K562 (cell line): ENCODE measurements around the gene ADARB2. TPM values are rescaled to one million over a fixed set of nuclear protein-coding genes. Genes with fewer than 3 reads are reported as not detected.

Experiments used
- ATAC-seq: fragments of 200-7000 bp; cut with Tn5 transposase; 3 replicates; pipeline ENCODE4 v1.9.1; 2020; ENCODE audit warnings: moderate library complexity
- BruUV-seq: library from RNA; stranded (reverse); fragments of 400-500 nt; replicated peaks from 2 replicates; lab custom pipeline; 2021; lab: Mats Ljungman, UMichigan
- CTCF ChIA-PET: fragments of 300-600 bp; formaldehyde crosslinking; extraction: SDS; loops from one replicate; lab custom pipeline; 2021; ENCODE audit warnings: low intra/inter-chr PET ratio; lab: Yijun Ruan, JAX
- POLR2A ChIA-PET: fragments of 300-600, 350-650 bp; sonication (Branson Sonifier 250); formaldehyde crosslinking; extraction: SDS; loops from one replicate; lab custom pipeline; 2021; ENCODE audit warnings: antibody characterized with exemption, inconsistent platforms; lab: Yijun Ruan, JAX
- DNase-seq, 4 experiments: peaks; one replicate each; pipeline versions ENCODE4 v3.0.0 to v3.0.0-alpha.2; 2011 to 2018; ENCODE audit warnings: low spot score in 3 of 4, mixed read lengths in 3 of 4; ENCODE audit errors: extremely low read depth in 1 of 4
- FAIRE-seq: peaks from 2 replicates; lab custom pipeline; 2011; peaks lifted over from hg19 to GRCh38; lab: Jason Lieb, UNC
- H2AFZ ChIP-seq: 2 replicates; pipeline ENCODE4 v1.6.0; 2011; ENCODE audit warnings: low read depth, low read length, control low read depth, inconsistent platforms
- H3K27ac ChIP-seq: fragments of 200-600 bp; 3 replicates; pipeline ENCODE4 v1.8.0; 2011; ENCODE audit warnings: low read depth, mild to moderate bottlenecking, control low read depth, inconsistent platforms, low read length, moderate library complexity, mixed read lengths; ENCODE audit errors: extremely low read depth
- H3K27me3 ChIP-seq, 2 experiments: fragments of 300-600 bp in 1 of 2; 2 replicates in 1 of 2; 3 replicates in 1 of 2; pipeline versions ENCODE4 v1.6.0 to v1.8.0; 2011; ENCODE audit warnings: inconsistent platforms in 2 of 2, low read length in 2 of 2, mild to moderate bottlenecking in 1 of 2, mixed read lengths in 1 of 2, moderate library complexity in 1 of 2; ENCODE audit not compliant: control insufficient read depth in 2 of 2, insufficient read depth in 2 of 2
- H3K36me3 ChIP-seq: fragments of 300-600 bp; 3 replicates; pipeline ENCODE4 v1.8.0; 2011; ENCODE audit warnings: mild to moderate bottlenecking, low read length, inconsistent platforms; ENCODE audit not compliant: control insufficient read depth, insufficient read depth
- H3K4me1 ChIP-seq, 2 experiments: fragments of 200-600 bp in 1 of 2; replicated peaks in 1 of 2; 2 replicates in 1 of 2; 3 replicates in 1 of 2; pipeline versions ENCODE4 v1.5.1 to v1.8.0; 2011; ENCODE audit warnings: inconsistent platforms in 2 of 2, low read length in 2 of 2, mild to moderate bottlenecking in 1 of 2, mixed read lengths in 1 of 2, moderate library complexity in 1 of 2; ENCODE audit not compliant: control insufficient read depth in 2 of 2, insufficient read depth in 2 of 2
- H3K4me2 ChIP-seq: 2 replicates; pipeline ENCODE4 v1.6.1; 2011; ENCODE audit warnings: low read length, control low read depth, inconsistent platforms, mixed read lengths; ENCODE audit not compliant: insufficient read depth
- H3K4me3 ChIP-seq: fragments of 200-600 bp; sonication (generic), shearing (Covaris generic); 2 replicates; pipeline ENCODE4 v1.5.1; 2016; ENCODE audit warnings: control low read depth, inconsistent platforms
- H3K79me2 ChIP-seq: fragments of 200-600 bp; 3 replicates; pipeline ENCODE4 v1.8.0; 2011; ENCODE audit warnings: low read length, inconsistent platforms; ENCODE audit not compliant: control insufficient read depth, insufficient read depth
- H3K9ac ChIP-seq, 2 experiments: 2 replicates each; pipeline versions ENCODE4 v1.6.0 to v1.6.1; 2011; ENCODE audit warnings: low read depth in 2 of 2, low read length in 2 of 2, control low read depth in 1 of 2, inconsistent platforms in 1 of 2, mild to moderate bottlenecking in 1 of 2, mixed read lengths in 1 of 2; ENCODE audit not compliant: insufficient read depth in 1 of 2
- H3K9me1 ChIP-seq: one replicate; pipeline ENCODE4 v1.6.0; 2011; ENCODE audit warnings: inconsistent platforms, mild to moderate bottlenecking, low read length, moderate library complexity; ENCODE audit not compliant: control insufficient read depth, insufficient read depth
- H3K9me3 ChIP-seq: replicated peaks from 2 replicates; pipeline ENCODE4 v1.5.1; 2011; ENCODE audit warnings: low read depth, low read length, inconsistent platforms; ENCODE audit not compliant: control insufficient read depth, insufficient read depth
- H4K20me1 ChIP-seq: replicated peaks from 2 replicates; pipeline ENCODE4 v1.6.1; 2011; ENCODE audit warnings: low read length, inconsistent platforms, mixed read lengths; ENCODE audit not compliant: control insufficient read depth, insufficient read depth
- ATF7 ChIP-seq: fragments of 450-650 bp; IDR thresholded peaks from 2 replicates; pipeline ENCODE4 v1.7.1; 2014; ENCODE audit warnings: mild to moderate bottlenecking, moderate library complexity
- CBX5 ChIP-seq: IDR thresholded peaks from 2 replicates; pipeline ENCODE4 v1.6.1; 2014; ENCODE audit warnings: low read depth, borderline replicate concordance
- ETV6 ChIP-seq, 3 experiments: fragments of 150-350 bp in 1 of 3; sonication (generic) in 1 of 3; formaldehyde crosslinking in 1 of 3; IDR thresholded peaks; 2 replicates each; pipeline versions ENCODE4 v1.6.1 to v1.8.0; 2014 to 2022; ENCODE audit warnings: borderline replicate concordance in 2 of 3, low read depth in 2 of 3, antibody characterized with exemption in 1 of 3, low read length in 1 of 3, mild to moderate bottlenecking in 1 of 3, missing genetic modification reagents in 1 of 3
- FOXM1 ChIP-seq, 2 experiments: fragments of 450-650 bp in 1 of 2; sonication (generic) in 1 of 2; formaldehyde crosslinking in 1 of 2; IDR thresholded peaks; 2 replicates each; pipeline versions ENCODE4 v1.6.1 to v1.9.0; 2017 to 2022; ENCODE audit warnings: low read depth in 2 of 2, mild to moderate bottlenecking in 2 of 2, missing genetic modification reagents in 1 of 2, moderate library complexity in 1 of 2
- GABPA ChIP-seq: fragments of 200-800 bp; sonication (Bioruptor generic); conservative IDR thresholded peaks from 2 replicates; pipeline ENCODE4 v1.6.1; 2016; ENCODE audit warnings: low read depth, missing genetic modification characterization, missing compliant biosample characterization
- GTF2F1 ChIP-seq: IDR thresholded peaks from 2 replicates; pipeline ENCODE4 v1.6.1; 2011; ENCODE audit warnings: low read depth, low read length, improper control_type of control experiment
- HLTF ChIP-seq: fragments of 450-650 bp; IDR thresholded peaks from 2 replicates; pipeline ENCODE4 v1.6.1; 2016
- KDM2B ChIP-seq: fragments of 250-450 bp; sonication (Bioruptor Pico); IDR thresholded peaks from 2 replicates; pipeline ENCODE4 v1.8.0; 2021; ENCODE audit warnings: mild to moderate bottlenecking, moderate library complexity
- L3MBTL2 ChIP-seq: fragments of 450-650 bp; IDR thresholded peaks from 2 replicates; pipeline ENCODE4 v1.6.1; 2016; ENCODE audit warnings: mild to moderate bottlenecking, moderate library complexity
- MXI1 ChIP-seq: IDR thresholded peaks from 2 replicates; pipeline ENCODE4 v1.6.1; 2011; ENCODE audit warnings: low read depth, mild to moderate bottlenecking, improper control_type of control experiment, low read length
- SMARCA4 ChIP-seq: fragments of 450-650 bp; IDR thresholded peaks from 2 replicates; pipeline ENCODE4 v1.6.1; 2016
- TEAD4 ChIP-seq, 2 experiments: sonication (generic) in 1 of 2; formaldehyde crosslinking in 1 of 2; IDR thresholded peaks; 2 replicates each; pipeline versions ENCODE4 v1.6.1 to v1.8.0; 2012 to 2022; ENCODE audit warnings: borderline replicate concordance in 1 of 2, inconsistent platforms in 1 of 2, low read length in 1 of 2, mild to moderate bottlenecking in 1 of 2, missing genetic modification reagents in 1 of 2
- ZNF584 ChIP-seq: fragments of 200-800 bp; sonication (Bioruptor generic); IDR thresholded peaks from 2 replicates; pipeline ENCODE4 v1.6.1; 2016; ENCODE audit warnings: low read depth, mild to moderate bottlenecking, missing genetic modification characterization, missing compliant biosample characterization
- ZNF644 ChIP-seq: fragments of 200-800 bp; sonication (Bioruptor generic); IDR thresholded peaks from 2 replicates; pipeline ENCODE4 v1.6.1; 2016; ENCODE audit warnings: low read depth, missing genetic modification characterization, missing compliant biosample characterization
- ZNF764 ChIP-seq: fragments of 250-450 bp; sonication (Bioruptor Pico); IDR thresholded peaks from 2 replicates; pipeline ENCODE4 v1.4.0; 2020; ENCODE audit warnings: low read depth, mild to moderate bottlenecking, moderate library complexity
- WGBS: fragments of 100-300 bp; shearing (Covaris generic); methylation state at CpG from one replicate; pipeline ENCODE4 v1.1.6; 2016; ENCODE audit warnings: low coverage, mixed read lengths; ENCODE audit not compliant: insufficient coverage; ENCODE audit errors: missing lambda C conversion rate; 5-methylcytosine and 5-hydroxymethylcytosine counted together
- in situ Hi-C: fragments of 300-500 bp; cut with MboI; formaldehyde crosslinking; loops from 4 replicates; pipeline ENCODE4 v1.15.0; 2018; ENCODE audit warnings: inconsistent platforms, mixed read lengths
- intact Hi-C: fragments of 100-400 bp; cut with micrococcal nuclease; formaldehyde crosslinking; loops from 2 replicates; pipeline ENCODE4 v1.14.2; 2022
- polyA plus RNA-seq, 8 experiments: library from polyadenylated mRNA; depleted of rRNA in 4 of 8; stranded (reverse) in 5 of 8; unstranded in 3 of 8; fragments of >200 nt; fragmentation: Nextera tagmentation in 2 of 8; fragmentation: Illumina TruSeq in 1 of 8; extraction: Ambion mirVana in 2 of 8; extraction: Trizol in 1 of 8; gene quantifications; 2 replicates each; pipeline versions ENCODE4 v1.2.1 to v1.2.3, GENCODE V29; 2011 to 2014; ENCODE audit warnings: inconsistent platforms in 1 of 8, missing spikeins in 1 of 8
- total RNA-seq, 7 experiments: library from RNA; depleted of rRNA in 6 of 7; stranded (reverse); fragments of >200 nt in 6 of 7; fragmentation: Illumina TruSeq in 2 of 7; extraction: Trizol in 2 of 7; gene quantifications; 2 replicates each; pipeline versions ENCODE4 v1.2.1 to v1.2.3, GENCODE V29; 2011 to 2021; ENCODE audit warnings: low replicate concordance in 1 of 7
- TF ChIP-seq, protein P1 (sequence below): IDR thresholded peaks from 2 replicates; pipeline ENCODE4 v1.6.1; 2016; ENCODE audit warnings: missing genetic modification characterization, missing compliant biosample characterization
- TF ChIP-seq, protein P2 (sequence below): fragments of 250-450 bp; sonication (Bioruptor Pico); IDR thresholded peaks from 2 replicates; pipeline ENCODE4 v1.4.0; 2020; ENCODE audit warnings: borderline replicate concordance
- TF ChIP-seq, protein P3 (sequence below): fragments of 450-650 bp; formaldehyde crosslinking; IDR thresholded peaks from 2 replicates; pipeline ENCODE4 v1.4.0; 2022; ENCODE audit warnings: missing genetic modification characterization

Gene ADARB2
- total and polyA plus RNA-seq, 9 of the 15 experiments (the other 6 are each of a cell fraction or from before 2014, with no cell fraction given) = not detected

- in situ Hi-C loops = no loop called here
- Histone ChIP-seq H3K4me2 (no peak overlapping the region), H3K79me2 (no peaks in the 10 kb centered on the region), H3K27me3 (peaks cover 17 to 78% of the 10 kb centered on the region in 2 experiments), H3K9ac (no peak overlapping the region), H2AFZ (no peak overlapping the region), H3K9me1 (no peaks in the 10 kb centered on the region), H3K36me3 (no peaks in the 10 kb centered on the region), H3K9me3 (no peaks in the 10 kb centered on the region), H4K20me1 (0 out of 2 replicates have a peak, but pooled peaks cover 6% of the 10 kb centered on the region), H3K27ac (no peak overlapping the region), H3K4me1 (peaks cover 0 to 4% of the 10 kb centered on the region in 2 experiments; a peak in 2 of 5 replicates), H3K4me3 (no peak overlapping the region)
- DNase-seq (no peak), ATAC-seq (no peak), FAIRE-seq (no peak)
- BruUV-seq = no TSS peak
- intact Hi-C loops = no loop called here
- no peak for TF ChIP-seq HLTF
- TF ChIP-seq L3MBTL2 = no peak
- TF ChIP-seq, protein P1, sequence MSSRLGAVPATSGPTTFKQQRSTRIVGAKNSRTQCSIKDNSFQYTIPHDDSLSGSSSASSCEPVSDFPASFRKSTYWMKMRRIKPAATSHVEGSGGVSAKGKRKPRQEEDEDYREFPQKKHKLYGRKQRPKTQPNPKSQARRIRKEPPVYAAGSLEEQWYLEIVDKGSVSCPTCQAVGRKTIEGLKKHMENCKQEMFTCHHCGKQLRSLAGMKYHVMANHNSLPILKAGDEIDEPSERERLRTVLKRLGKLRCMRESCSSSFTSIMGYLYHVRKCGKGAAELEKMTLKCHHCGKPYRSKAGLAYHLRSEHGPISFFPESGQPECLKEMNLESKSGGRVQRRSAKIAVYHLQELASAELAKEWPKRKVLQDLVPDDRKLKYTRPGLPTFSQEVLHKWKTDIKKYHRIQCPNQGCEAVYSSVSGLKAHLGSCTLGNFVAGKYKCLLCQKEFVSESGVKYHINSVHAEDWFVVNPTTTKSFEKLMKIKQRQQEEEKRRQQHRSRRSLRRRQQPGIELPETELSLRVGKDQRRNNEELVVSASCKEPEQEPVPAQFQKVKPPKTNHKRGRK (tag) = no peak
- no peak for TF ChIP-seq FOXM1 (IDR thresholded peaks at IDR 0.05; ENCODE audit: low read depth)
- TF ChIP-seq FOXM1 (CRISPR knock-in tag; IDR thresholded peaks at IDR 0.05; ENCODE audit: low read depth) = no peak
- TF ChIP-seq GTF2F1 = no peak
- TF ChIP-seq ZNF584 (CRISPR knock-in tag) = no peak
- no peak for TF ChIP-seq ATF7
- TF ChIP-seq TEAD4 (IDR thresholded peaks at IDR 0.05; ENCODE audit: low read length) = no peak
- no peak for TF ChIP-seq TEAD4 (CRISPR knock-in tag; IDR thresholded peaks at IDR 0.05; ENCODE audit: borderline replicate concordance)
- no peak for TF ChIP-seq SMARCA4
- TF ChIP-seq, protein P2, sequence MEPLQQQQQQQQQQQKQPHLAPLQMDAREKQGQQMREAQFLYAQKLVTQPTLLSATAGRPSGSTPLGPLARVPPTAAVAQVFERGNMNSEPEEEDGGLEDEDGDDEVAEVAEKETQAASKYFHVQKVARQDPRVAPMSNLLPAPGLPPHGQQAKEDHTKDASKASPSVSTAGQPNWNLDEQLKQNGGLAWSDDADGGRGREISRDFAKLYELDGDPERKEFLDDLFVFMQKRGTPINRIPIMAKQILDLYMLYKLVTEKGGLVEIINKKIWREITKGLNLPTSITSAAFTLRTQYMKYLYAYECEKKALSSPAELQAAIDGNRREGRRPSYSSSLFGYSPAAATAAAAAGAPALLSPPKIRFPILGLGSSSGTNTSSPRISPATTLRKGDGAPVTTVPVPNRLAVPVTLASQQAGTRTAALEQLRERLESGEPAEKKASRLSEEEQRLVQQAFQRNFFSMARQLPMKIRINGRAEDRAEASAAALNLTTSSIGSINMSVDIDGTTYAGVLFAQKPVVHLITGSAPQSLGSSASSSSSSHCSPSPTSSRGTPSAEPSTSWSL (CRISPR knock-in tag) = no peak
- TF ChIP-seq, protein P3, sequence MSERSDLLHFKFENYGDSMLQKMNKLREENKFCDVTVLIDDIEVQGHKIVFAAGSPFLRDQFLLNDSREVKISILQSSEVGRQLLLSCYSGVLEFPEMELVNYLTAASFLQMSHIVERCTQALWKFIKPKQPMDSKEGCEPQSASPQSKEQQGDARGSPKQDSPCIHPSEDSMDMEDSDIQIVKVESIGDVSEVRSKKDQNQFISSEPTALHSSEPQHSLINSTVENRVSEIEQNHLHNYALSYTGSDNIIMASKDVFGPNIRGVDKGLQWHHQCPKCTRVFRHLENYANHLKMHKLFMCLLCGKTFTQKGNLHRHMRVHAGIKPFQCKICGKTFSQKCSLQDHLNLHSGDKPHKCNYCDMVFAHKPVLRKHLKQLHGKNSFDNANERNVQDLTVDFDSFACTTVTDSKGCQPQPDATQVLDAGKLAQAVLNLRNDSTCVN (CRISPR knock-in tag) = no peak
- TF ChIP-seq CBX5 = no peak
- no peak for TF ChIP-seq ZNF764 (CRISPR knock-in tag)
- no peak for TF ChIP-seq GABPA (tag)
- TF ChIP-seq MXI1 = no peak
- TF ChIP-seq ZNF644 (tag) = no peak
- TF ChIP-seq KDM2B (CRISPR knock-in tag) = no peak
- TF ChIP-seq ETV6 (IDR thresholded peaks at IDR 0.05; ENCODE audit: borderline replicate concordance in 1 of 2, low read depth in 2 of 2, low read length in 1 of 2) = no peak
- TF ChIP-seq ETV6 (CRISPR knock-in tag; IDR thresholded peaks at IDR 0.05; ENCODE audit: borderline replicate concordance) = no peak
- POLR2A ChIA-PET = interaction anchor here (1.4 to 2.1 kb wide), 2 partner anchors 9 to 11 kb away, joined by 9 read pairs; no protein-coding TSS in a partner anchor
- CTCF ChIA-PET = no interaction called here
- WGBS = 0% methylated on average over 23 of the region's 27 CpGs
These were observed 334.4 kb downstream of the ADARB2 start for GRCh38 chr10:1402816-1403507.
